Motor neuron (in vitro differentiated cells): ENCODE data around the gene CCDC57. TPM values are rescaled to one million over a fixed set of nuclear protein-coding genes. Genes with fewer than 3 reads are reported as not detected.
A peak's percentile ranks its signal among the peaks of the same experiment; 100 is the strongest.
"Not testable (repeated sequence)": the region's sequence is repeated elsewhere in the genome, so short reads cannot be mapped to it uniquely, and the experiment has no call there.

Source experiments
- ATAC-seq, 8 experiments: fragments of 200-7000 bp; cut with Tn5 transposase; replicated peaks in 6 of 8; 2 replicates each; pipeline ENCODE4 v1.8.0; 2021; ENCODE audit warnings: mild to moderate bottlenecking in 8 of 8, moderate library complexity in 8 of 8
- H3K27ac ChIP-seq, 2 donors: fragments of 250-450 bp; sonication (Bioruptor Pico); 2 replicates each; pipeline ENCODE4 v1.9.0; 2021; ENCODE audit warnings: antibody characterized with exemption in 2 of 2, mild to moderate bottlenecking in 2 of 2, moderate library complexity in 1 of 2
- H3K4me1 ChIP-seq, 2 donors: fragments of 250-450 bp; sonication (Bioruptor Pico); replicated peaks in 1 of 2; 2 replicates each; pipeline ENCODE4 v1.6.1; 2021; ENCODE audit warnings: antibody characterized with exemption in 2 of 2, mild to moderate bottlenecking in 2 of 2, moderate library complexity in 1 of 2
- H3K4me3 ChIP-seq, 5 donors: fragments of 250-450 bp; sonication (Bioruptor Pico); 2 replicates each; pipeline ENCODE4 v1.9.0; 2021; ENCODE audit warnings: antibody characterized with exemption in 5 of 5, mild to moderate bottlenecking in 5 of 5, moderate library complexity in 4 of 5
- WGBS, 10 experiments: fragments of 450-650 bp; shearing (Covaris generic); methylation state at CpG; one replicate each; pipeline ENCODE4 v1.0.0; 2022; 5-methylcytosine and 5-hydroxymethylcytosine counted together
- in situ Hi-C, 9 experiments: fragments of 400-800 bp; cut with MboI; loops; one replicate each; pipeline ENCODE4 v1.15.0; 2021; ENCODE audit warnings: low sequenced_read_pairs in 9 of 9, low pct_unique_long_range_greater_than_20kb in 2 of 9; ENCODE audit not compliant: unreplicated experiment in 9 of 9
- total RNA-seq, 8 experiments: library from RNA; unstranded; fragments of 300-600 nt; gene quantifications; 2 replicates each; pipeline versions ENCODE4 v1.2.3 to v1.2.4, GENCODE V29; 2022

Gene CCDC57
- total RNA-seq, 8 experiments from 2014 or later: 13.6 to 68.8 (median 26.1) TPM

- H3K4me1 ChIP-seq: peaks cover 18 to 21% of the 10 kb centered on the region in 2 donors
- no peak for ATAC-seq
- in situ Hi-C loops: no loop called here
- H3K4me3 ChIP-seq: no peak overlapping the region
- no peak overlapping the region for H3K27ac ChIP-seq
- 76 to 100% (median 93%) methylated on average over 1 to 9 of the region's 13 CpGs; no CpG with 5 or more reads in 2 of the 10 experiments for WGBS, 10 experiments
Observed at GRCh38 chr17:82177761-82178498, 34.7 kb downstream of the CCDC57 start.

- no peak overlapping the region for H3K27ac ChIP-seq
- no peak for ATAC-seq
- in situ Hi-C loops: no loop called here
- peaks cover 18 to 21% of the 10 kb centered on the region in 2 donors for H3K4me1 ChIP-seq
- no peak overlapping the region for H3K4me3 ChIP-seq
- 80 to 93% (median 88%) methylated on average over 3 to 6 of the region's 11 CpGs; no CpG with 5 or more reads in 7 of the 10 experiments for WGBS, 10 experiments
Observed at GRCh38 chr17:82177276-82177675, 35.4 kb downstream of the CCDC57 start.

- WGBS, 10 experiments: 58 to 100% (median 75%) methylated on average over 1 to 3 of the region's 4 CpGs; no CpG with 5 or more reads in 3 of the 10 experiments
- in situ Hi-C loops: no loop called here
- ATAC-seq: no peak
- Histone ChIP-seq H3K4me3 (no peak overlapping the region), H3K4me1 (peaks cover 18 to 21% of the 10 kb centered on the region in 2 donors), H3K27ac (no peak overlapping the region)
Observed at GRCh38 chr17:82175951-82176350, 36.7 kb downstream of the CCDC57 start.

GRCh38 chr17:82175201-82175600 lies 37.4 kb downstream of the CCDC57 start:
- WGBS, 10 experiments: 20 to 95% (median 40%) methylated on average over 1 to 7 of the region's 10 CpGs; no CpG with 5 or more reads in 1 of the 10 experiments
- in situ Hi-C loops: no loop called here
- ATAC-seq: peak in 2 of 8 experiments; percentile 24 to 33

GRCh38 chr17:82174042-82174857 lies 38.4 kb downstream of the CCDC57 start:
- H3K27ac ChIP-seq, H3K4me3 ChIP-seq: not testable (repeated sequence)
- WGBS, 10 experiments: 37 to 100% (median 58%) methylated on average over 1 to 9 of the region's 17 CpGs
- ATAC-seq: peak in 3 of 8 experiments; percentile 37 to 55 (median 39)
- peaks cover 18 to 21% of the 10 kb centered on the region in 2 donors for H3K4me1 ChIP-seq
- in situ Hi-C loops: loop anchor here in 2 of 9 experiments (25.0 kb wide), 1 partner anchor 137 kb away; the partner anchor contains the start of genes DCXR (in 2 of the 2) and RAC3 (in 2 of the 2)

More at GRCh38 chr17:82175201-82175600, 37.4 kb downstream of the CCDC57 start:
- H3K4me3 ChIP-seq: no peak overlapping the region
- peaks cover 18 to 21% of the 10 kb centered on the region in 2 donors for H3K4me1 ChIP-seq
- no peak overlapping the region for H3K27ac ChIP-seq

- WGBS, 10 experiments: 48 to 100% (median 83%) methylated on average over 4 to 14 of the region's 18 CpGs
- H3K4me3 ChIP-seq: no peak overlapping the region
Observed at GRCh38 chr17:82173351-82174041, 39.1 kb downstream of the CCDC57 start.

GRCh38 chr17:82172486-82173160 lies 40.0 kb downstream of the CCDC57 start:
- in situ Hi-C loops: loop anchor here in 2 of 9 experiments (25.0 kb wide), 1 partner anchor 135 kb away; the partner anchor contains the start of genes DCXR (in 2 of the 2) and RAC3 (in 2 of the 2)
- Histone ChIP-seq H3K4me3 (no peak overlapping the region), H3K4me1 (peaks cover 18 to 21% of the 10 kb centered on the region in 2 donors), H3K27ac (no peak overlapping the region)
- 55 to 100% (median 77%) methylated on average over 1 to 8 of the region's 18 CpGs; no CpG with 5 or more reads in 6 of the 10 experiments for WGBS, 10 experiments
- no peak for ATAC-seq

More at GRCh38 chr17:82173351-82174041, 39.1 kb downstream of the CCDC57 start:
- in situ Hi-C loops: loop anchor here in 2 of 9 experiments (25.0 kb wide), 1 partner anchor 136 kb away; the partner anchor contains the start of genes DCXR (in 2 of the 2) and RAC3 (in 2 of the 2)
- peak in 3 of 8 experiments; percentile 17 to 35 (median 30) for ATAC-seq
- H3K4me1 ChIP-seq: peaks cover 18 to 21% of the 10 kb centered on the region in 2 donors
- no peak overlapping the region for H3K27ac ChIP-seq

GRCh38 chr17:82171750-82172375 lies 40.8 kb downstream of the CCDC57 start:
- H3K4me3 ChIP-seq: no peak overlapping the region
- H3K27ac ChIP-seq: no peak overlapping the region
- WGBS, 10 experiments: 60 to 100% (median 100%) methylated on average over 1 to 8 of the region's 14 CpGs; no CpG with 5 or more reads in 3 of the 10 experiments
- in situ Hi-C loops: loop anchor here in 2 of 9 experiments (25.0 kb wide), 1 partner anchor 135 kb away; the partner anchor contains the start of genes DCXR (in 2 of the 2) and RAC3 (in 2 of the 2)
- H3K4me1 ChIP-seq: peaks cover 18 to 21% of the 10 kb centered on the region in 2 donors
- no peak for ATAC-seq

GRCh38 chr17:82170412-82170961 lies 42.2 kb downstream of the CCDC57 start:
- H3K4me3 ChIP-seq: no peak overlapping the region

GRCh38 chr17:82168568-82168967 lies 44.1 kb downstream of the CCDC57 start:
- Histone ChIP-seq H3K4me3 (no peak overlapping the region), H3K4me1 (peaks cover 4 to 5% of the 10 kb centered on the region in 2 donors), H3K27ac (no peak overlapping the region)
- no peak for ATAC-seq
- 73 to 100% (median 95%) methylated on average over 3 to 6 of the region's 6 CpGs for WGBS, 10 experiments
- in situ Hi-C loops: loop anchor here in 2 of 9 experiments (25.0 kb wide), 1 partner anchor 131 kb away; the partner anchor contains the start of genes DCXR (in 2 of the 2) and RAC3 (in 2 of the 2)

More at GRCh38 chr17:82170412-82170961, 42.2 kb downstream of the CCDC57 start:
- Histone ChIP-seq H3K4me1 (peaks cover 18 to 20% of the 10 kb centered on the region in 2 donors), H3K27ac (no peak overlapping the region)
- in situ Hi-C loops: loop anchor here in 2 of 9 experiments (25.0 kb wide), 1 partner anchor 133 kb away; the partner anchor contains the start of genes DCXR (in 2 of the 2) and RAC3 (in 2 of the 2)
- ATAC-seq: peak in 1 of 8 experiments; percentile 41
- WGBS, 10 experiments: 27 to 94% (median 76%) methylated on average over 3 to 12 of the region's 19 CpGs; no CpG with 5 or more reads in 1 of the 10 experiments

- Histone ChIP-seq H3K4me3 (no peak overlapping the region), H3K27ac (no peak overlapping the region), H3K4me1 (no peaks in the 10 kb centered on the region)
- 37 to 100% (median 78%) methylated on average over 1 to 5 of the region's 5 CpGs for WGBS, 10 experiments
- ATAC-seq: no peak
- in situ Hi-C loops: loop anchor here in 2 of 9 experiments (25.0 kb wide), 1 partner anchor 130 kb away; the partner anchor contains the start of genes DCXR (in 2 of the 2) and RAC3 (in 2 of the 2)
Observed at GRCh38 chr17:82167028-82167427, 45.6 kb downstream of the CCDC57 start.
